ENCODE measurements around the gene SEC22A.

Gene SEC22A

GRCh38 chr3:123311201-123311600 is 109.5 kb downstream of the SEC22A start:
- DNase-seq = no peak

- DNase-seq = no peak
Measured at GRCh38 chr3:123312331-123313265, 110.9 kb downstream of the SEC22A start.

GRCh38 chr3:123313889-123314288 is 112.1 kb downstream of the SEC22A start:
- DNase-seq = no peak

DNA sequence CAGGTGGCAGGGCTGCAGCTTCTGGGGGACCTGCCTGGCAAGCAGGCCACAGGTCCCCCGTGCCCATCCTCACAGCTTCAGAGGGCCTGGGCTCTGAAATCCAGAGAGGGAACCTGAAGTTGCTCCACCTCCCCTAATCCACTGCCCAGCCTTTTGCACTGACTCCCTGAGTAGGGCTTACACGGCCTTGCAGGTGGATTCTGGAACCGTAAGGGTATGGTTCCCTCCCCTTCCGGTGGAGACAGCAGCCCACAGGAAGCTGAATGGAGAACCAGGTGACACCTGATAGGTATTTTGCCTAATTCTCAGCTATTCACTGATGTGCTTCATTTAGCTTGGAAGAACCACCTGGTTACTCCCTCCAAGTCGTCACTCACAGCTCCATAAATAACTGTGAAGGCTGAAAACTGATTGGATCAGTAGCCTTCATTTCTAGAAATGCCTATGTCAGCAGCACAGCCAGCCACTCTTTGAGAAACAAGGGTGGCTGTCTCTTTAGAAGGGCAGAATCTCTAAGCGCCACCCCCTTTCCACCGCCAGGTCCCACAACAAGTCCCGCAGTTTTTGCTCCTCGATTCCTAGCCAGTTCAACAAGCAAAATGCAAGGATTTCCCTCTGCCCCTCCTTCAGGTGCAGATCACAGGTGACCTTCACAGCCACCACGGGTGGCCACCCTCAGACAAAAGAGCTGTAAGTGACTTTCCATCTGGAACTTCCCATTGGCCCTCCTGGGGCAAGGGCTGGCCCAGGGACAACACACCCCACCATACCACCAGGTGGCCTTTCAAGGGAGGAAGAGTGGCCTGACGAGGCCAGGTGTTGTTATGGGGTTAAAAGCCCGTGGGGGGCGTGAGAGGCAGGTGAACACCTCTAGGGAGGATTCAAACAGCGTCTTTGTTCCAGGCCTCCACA is 112.9 kb downstream of the SEC22A start:
- no peak for DNase-seq

DNA sequence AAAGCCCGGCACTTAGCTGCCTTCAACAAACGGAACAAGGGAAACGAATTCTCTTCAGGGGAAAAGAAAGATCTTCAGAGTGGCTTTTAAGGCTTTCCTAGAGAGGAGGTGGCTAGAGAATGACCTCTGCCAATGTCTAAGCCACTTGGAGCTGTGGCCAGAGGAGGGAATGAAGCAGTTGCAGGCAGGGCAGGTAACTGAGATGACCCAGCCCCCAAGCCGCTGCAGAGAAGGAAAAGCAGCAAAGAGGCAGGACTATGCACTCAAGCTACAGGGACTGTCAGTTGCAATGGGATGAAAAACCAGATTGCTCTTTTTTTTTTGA is 113.5 kb downstream of the SEC22A start:
- no peak for DNase-seq

DNA sequence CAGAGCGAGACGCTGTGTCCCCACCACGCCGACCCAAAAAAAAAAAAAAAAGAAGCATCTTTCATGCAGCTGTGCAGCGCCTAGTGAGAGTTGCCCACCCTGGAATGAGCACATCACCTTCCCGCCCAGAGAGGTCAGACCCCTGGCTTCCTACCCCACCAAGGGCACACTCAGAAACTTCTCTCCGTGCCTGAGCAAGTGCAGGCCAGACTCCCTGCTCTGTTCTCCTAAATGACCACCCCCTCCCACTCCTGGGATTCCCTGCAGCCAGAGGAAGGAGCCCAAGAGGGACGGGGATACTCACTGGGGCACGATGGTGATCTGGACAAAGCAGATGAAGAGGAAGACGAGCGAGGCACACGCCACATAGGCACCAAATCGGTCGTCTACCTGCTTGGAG is 116.0 kb downstream of the SEC22A start:
- no peak for DNase-seq

GRCh38 chr3:123318374-123318773 is 116.6 kb downstream of the SEC22A start:
- DNase-seq = no peak

GRCh38 chr3:123319760-123320159 is 118.0 kb downstream of the SEC22A start:
- no peak for DNase-seq

GRCh38 chr3:123320221-123320620 is 118.5 kb downstream of the SEC22A start:
- DNase-seq = no peak

GRCh38 chr3:123321806-123322205 is 120.1 kb downstream of the SEC22A start:
- no peak for DNase-seq

- no peak for DNase-seq
Measured at GRCh38 chr3:123322866-123323265, 121.1 kb downstream of the SEC22A start.
